Stimulated activated CD4-positive, alpha-beta T cell treated with anti-CD3 and anti-CD28 coated beads, Interleukin-2, amount 100 ng/mL, for 48 hours (primary cell): ENCODE data around the gene GDF11.

Experiments used
- DNase-seq, 2 donors: peaks; one replicate each; pipeline ENCODE4 v3.0.0-alpha.2; 2020

The GDF11 gene

DNA sequence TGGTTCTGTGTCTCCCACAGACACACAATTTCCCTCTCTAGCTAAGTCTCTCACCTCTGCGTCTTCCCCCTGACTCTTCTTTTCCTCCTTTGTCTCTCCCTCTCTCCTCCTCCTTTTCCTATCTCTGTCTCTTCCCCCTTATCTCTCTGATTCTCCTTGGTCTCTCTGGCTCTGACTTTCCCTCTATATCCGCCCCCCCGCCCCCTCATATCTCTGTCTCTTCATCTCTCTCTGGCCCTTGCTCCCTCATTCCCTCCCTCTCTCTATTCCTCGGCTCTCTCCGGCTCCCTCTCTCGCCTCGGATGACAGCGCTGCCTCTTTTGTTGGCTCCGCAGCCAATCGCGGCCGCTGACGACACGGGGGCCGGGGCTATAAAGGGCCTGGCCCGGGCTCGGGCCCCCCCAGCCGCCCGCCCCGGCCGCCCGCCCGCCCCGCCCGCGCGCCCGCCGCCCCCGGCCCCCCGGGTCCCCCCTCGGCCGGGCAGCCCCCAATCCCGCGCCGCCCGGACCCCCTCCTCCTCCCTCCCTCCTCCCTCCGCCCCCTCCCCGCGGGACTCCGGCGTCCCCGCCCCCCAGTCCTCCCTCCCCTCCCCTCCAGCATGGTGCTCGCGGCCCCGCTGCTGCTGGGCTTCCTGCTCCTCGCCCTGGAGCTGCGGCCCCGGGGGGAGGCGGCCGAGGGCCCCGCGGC is at the start of gene GDF11:
GDF11 (plus strand) TSS at position 404 of the 687 bp plus-strand sequence; CDS start at position 599, 195 bp downstream.
- DNase-seq, result peak; percentile 65 to 67

DNA sequence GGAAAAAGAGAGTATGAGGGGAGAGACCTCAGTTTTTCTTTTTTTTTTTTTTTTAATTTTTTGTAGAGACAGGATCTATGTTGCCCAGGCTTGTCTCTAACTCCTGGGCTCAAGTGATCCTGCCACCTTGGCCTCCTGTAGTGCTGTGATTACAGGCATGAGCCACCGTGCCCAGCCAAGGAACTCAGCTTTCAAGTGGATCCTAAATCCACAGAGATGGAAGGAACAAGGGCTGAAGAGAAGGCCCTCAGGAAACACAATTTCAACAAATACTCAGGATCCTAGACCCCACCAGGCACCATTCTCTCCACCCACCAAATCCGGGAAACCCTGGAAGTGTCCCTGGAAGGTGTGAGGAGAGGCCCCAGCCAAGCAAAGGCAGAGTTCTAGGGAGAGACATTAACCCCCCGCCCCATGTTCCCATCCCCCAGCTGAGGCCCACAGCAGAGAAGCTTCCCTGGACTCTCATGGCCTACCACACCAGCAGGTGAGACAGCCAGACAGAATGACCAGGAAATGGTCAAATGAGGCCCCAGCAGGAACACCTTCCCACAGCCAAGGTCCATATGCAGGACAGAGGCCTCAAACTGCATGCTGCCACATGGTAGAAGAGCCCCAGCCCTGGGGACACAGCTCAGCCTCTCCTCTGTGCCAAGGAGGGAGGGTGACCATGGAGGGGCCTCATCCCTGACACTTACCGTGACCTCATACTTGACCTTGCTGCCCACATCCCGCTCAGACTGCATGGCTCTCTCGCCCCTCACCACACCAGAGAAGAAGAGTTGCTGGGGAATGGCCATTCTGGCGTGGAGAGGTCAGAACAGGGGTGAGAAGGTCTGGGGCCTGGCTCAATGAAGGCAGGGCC is 49.4 kb upstream of the GDF11 start:
- DNase-seq, result no peak

DNA sequence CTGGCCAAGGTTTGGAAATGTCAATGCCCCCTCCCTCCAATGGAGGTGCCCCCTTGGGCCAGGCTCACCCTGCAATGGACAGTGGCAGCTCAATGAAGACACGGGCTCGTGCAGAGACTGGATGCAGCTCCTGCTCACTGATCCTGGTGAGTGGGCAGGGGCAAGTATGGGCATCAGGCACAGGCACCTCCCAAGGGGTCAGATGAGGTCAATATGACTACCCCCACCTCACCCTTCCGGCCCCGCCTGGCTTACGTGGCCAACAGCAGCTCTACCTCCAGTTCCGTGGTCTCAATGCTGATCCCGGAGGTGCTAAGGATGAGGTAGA is 48.8 kb upstream of the GDF11 start:
- DNase-seq, result no peak

DNA sequence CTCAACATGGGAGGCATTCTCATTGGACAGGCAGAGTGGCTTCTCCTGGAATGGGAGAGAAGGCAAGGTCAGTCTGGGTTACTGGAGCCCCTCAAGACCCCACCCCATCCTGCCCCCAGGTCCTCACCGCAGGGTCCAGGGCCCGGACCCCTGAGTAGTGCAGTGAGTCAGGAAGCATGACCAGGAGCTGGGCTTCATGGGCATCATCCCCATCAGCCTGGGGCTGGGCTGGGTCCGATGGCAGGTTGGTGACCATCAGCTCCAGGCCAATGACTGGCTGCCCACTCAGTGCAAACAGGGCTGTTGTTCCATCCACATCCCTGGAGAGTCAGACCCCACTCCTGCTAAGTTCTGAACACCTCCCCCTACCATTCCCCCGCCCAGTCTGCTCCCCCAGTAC is 48.3 kb upstream of the GDF11 start:
- DNase-seq, result no peak

DNA sequence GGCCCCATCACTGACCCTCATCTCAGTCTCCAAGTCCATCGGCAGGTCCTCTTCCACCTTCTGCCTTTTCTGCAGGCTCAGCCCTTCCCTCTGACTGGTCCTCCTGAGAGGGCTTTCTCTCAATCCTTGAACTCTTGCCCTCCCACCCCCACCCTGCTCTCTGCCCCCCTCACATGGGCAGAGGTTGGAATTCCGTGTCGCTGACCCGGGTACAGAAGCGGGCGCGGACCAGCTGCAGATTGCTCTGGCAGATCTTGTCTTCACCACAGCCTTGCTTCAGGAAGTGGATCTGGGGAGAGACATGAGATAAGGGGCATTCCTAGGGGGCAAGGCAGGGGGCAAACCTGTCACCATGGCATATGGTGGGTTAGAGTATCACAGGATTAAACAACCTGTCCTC is 47.6 kb upstream of the GDF11 start:
- no peak for DNase-seq

DNA sequence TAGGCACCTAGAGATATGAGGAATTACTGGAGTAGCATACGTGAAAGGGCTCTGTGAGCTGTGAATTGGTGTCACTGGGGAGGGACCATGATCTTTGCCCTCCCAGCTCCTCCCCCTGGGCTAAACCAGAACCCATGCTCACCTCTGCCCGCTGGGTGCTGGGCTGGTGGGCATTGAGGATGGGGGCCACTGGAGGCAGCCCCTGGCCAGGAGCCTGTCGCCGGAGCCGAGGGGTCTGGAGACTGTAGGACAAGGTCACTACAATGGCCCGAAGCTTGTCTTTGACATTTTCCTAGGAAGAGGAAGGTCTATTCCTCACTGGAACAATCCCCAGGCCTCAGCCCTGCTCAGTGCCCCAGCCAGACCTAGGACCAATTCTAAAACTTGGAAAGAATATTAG is 46.8 kb upstream of the GDF11 start:
- DNase-seq, result no peak

DNA sequence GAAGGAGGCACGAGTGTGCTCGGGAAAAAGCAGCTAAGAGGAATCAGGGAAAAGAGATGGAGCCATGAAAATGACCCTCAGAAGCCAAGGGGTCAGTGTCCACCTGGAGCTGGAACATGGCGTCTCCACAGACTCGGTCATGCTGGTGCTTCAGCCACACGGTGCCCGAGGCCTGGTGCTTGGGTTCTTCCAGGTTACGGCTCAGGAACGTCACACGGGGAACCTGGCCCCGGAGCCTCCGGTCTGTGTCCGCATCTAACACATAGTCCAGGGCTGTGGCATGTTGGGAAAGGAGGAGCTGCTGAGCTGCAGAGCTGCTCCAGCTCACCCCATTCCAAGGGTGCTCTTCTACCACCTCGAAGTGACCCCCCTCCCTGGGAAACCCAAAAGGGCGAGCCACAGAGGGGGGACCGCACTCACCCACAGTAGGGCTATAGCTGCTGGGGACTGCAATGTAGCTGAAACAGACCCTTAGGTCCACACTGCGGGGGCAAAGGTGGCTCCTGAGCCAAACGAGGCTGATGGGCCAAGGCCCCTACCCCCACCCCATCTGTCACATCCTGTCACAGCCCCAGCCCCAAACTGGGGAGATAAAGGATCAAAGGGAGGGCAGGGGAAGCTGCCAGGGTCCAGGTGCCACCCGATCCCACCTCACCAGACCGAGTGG is 46.0 kb upstream of the GDF11 start:
- DNase-seq, result no peak

DNA sequence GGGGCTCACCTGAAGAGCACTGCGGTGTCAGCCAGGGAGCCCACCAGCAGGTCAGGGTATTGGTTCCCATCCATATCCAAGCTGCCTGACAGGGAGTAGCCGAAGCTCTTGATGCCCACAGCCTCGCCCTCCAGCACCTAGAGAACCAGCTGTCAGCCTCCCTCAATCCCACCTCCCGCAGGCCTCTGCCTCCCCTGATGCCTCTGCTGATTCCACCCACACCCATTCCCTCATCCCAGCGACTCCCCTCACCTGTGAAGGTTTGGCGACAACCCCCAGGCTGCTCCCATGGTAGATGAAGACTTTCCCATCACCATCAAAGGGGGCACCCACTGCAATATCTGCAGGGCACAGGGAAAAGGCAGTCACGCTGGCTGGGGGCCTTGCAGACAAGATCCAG is 45.2 kb upstream of the GDF11 start:
- DNase-seq, result no peak

DNA sequence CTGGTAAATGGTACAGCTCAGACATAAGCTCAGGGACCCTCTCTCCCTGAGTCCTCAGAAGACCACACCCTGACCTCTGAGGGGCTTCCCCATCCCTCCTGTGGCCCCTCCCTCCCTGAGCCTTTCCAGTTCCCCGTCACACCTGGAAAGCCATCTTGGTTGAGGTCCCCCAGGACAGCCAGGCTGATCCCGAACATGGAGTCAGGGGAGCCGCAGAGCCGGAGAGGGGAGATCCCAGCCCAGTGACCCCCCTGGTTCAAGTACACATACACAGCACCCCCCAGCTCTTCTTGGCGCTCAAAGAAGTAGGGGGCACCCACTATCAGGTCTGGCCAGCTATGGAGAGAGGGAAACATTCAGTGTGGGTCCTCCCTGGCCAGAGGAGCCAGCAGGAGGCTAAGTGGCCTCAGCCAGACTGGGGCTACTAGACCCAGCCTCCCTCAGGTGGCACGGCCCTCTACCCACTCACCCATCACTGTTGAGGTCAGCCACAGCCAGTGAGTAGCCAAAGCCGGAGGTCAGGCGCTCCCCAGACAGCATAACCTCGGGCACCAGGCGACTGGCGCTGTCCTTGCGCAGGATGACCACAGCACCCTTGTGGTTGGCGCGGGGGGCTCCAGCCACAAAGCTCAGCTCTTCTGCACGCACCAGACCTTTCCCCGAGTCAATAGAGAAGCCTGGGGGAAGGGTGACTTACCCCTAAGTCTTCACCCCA is 44.5 kb upstream of the GDF11 start:
- no peak for DNase-seq

DNA sequence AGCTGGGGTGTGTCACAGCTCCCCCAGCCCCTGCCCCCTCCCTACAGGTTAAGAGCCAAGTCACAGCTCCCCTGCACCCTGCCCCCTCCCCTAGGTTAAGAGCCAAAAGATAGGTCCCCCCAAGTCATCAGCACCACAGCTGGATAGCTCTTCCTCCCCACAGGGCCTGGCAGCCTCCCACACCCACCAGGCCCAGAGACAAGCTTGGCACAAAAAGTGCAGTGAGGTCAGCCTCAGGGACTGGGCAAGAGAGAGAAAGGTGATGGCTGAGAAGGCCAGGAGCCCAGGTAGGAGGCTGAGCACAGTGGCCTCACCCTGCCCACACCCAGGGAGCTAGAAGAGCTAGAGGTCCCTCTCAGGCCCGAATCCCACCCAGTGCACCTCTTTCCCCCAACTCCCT is 44.0 kb upstream of the GDF11 start:
- no peak for DNase-seq

DNA sequence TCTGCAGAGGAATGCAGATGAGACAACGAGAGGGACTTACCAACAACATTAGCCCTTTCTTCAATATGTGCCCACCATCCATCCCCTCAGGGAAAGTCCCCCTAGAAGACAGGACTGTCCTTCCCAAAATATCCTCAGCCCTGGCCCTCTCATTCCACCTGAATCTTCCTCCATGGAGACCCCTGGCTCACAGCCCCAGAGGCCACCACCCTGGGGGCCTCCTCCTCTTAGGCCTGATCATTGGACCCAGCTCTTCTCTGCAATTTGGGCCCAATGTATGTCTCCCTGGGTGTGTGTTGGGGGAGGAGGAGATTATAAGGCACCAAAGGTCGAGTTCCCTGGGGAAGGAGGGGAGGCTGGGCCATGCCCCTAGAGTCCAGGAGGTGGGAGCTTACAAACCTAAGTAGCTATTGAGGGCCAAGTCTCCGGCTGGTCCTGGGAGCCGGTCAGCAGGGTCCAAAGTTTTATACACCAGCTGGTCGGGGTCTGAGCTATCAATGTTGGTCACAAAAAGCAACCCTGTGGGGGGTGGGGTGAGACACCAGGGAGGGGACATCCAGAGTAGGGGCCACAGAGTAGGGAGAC is 43.4 kb upstream of the GDF11 start:
- DNase-seq, result no peak

DNA sequence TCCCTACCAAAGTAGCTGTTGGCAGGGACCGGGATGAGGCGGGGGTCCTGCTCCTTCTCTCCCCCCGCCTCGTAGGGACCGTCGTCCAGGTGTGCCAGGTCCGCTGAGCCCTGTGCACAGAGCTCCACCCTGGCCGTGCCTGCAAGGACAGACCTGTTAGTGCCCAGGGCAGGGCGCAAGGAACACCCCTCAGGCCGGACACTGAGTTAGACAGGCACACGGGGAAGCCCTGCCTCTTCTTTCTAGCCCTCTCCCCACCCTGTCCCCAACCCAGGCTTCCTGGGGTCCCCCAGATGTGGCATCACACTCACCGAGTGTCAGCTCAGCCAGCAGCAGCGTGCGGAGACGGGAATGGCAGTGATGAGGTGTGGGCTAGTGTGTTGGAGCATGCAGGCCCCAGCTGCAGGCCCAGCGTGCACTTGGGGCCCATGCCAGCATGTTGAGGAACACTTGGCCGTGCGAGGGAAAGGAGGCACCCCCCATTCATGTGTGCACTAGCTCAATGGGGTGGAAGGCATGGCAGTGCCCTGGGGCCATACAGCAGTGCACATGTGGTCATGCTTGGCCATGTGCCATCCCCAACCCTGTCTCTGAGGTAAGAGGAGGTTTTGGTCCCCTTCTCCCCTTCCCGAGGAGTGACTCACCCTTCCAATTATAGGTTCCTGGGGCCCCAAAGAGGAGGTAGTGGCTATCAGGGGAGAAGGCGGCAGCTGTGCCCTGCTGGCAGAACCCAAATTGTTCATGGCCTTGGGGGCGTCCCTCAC is 42.5 kb upstream of the GDF11 start:
- no peak for DNase-seq

DNA sequence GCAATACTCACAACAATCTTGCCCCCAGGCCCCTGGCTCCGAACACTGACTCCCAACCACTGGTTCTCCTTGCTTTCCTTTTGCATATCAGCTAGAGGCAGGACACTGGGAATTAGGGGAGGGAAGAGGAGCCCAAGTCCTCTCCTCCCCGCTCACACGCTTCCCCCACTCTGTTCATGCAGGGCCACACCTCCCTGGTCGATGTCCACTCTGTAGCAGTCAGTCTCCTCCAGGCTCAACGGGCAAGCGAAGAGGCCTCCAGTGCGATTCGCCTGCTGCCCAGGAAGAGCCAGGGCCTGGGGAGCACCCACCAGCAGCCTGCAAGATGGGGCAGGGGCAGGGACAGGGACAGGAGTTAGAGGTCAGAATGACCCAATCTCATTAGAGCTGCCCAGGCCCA is 40.1 kb upstream of the GDF11 start:
- DNase-seq, result no peak

DNA sequence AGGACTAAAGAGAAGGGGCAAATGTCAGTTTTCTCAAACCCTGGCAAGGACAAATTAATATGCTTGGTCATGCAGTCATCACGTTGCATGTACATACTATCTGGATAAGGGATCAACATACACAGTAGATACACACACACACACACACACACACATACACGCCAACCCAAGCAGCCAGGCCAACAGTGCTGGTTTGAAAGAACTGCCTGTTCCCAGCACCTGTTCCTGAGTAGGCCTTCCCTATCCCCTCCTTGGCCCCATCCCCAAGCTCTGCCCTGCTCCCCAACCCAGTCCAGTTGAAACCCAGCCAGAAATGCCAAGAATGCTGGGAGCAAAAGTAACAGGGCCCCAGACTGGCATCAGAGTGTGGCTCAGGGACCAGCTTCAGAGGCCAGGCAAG is 39.6 kb upstream of the GDF11 start:
- DNase-seq, result no peak

DNA sequence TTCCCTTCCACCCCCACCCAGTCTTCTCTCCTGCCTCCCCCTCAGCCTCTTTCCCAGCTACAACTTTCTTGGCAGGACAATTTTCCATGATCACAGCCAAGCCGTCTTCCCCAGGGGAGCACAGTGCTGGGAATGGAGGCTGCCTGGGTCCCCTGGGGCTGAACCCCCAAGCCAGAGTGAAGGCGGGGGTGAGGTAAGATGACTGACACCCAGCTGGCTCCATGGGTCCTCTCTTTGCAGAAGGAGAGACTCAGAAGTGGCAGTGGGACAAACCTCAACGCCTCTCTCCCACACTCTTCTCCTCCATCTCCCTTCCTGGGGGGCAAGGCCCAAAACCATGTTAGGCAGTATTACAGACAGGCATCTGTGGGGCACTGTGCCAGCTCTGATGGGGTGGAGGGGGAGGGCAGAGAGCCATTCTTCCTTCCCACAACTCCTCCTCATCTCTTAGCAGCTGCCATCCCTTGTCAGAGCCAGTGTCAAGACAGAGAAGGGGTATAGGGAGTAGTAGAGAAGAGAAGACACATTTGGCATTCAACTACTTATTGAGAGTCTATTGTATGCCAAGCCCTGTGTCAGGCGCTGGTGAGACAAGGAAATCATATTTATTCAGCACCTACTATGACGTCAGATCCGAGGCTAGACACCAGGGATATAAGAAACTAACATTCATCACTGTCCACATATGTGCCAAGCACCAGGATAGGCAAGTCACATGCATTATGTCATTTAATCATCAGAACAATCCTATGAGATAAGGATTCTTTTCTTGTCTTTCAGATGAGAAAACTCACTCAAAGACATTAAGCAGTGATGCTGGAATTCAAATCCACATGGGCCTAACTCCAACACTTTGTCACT is 38.8 kb upstream of the GDF11 start:
- no peak for DNase-seq

DNA sequence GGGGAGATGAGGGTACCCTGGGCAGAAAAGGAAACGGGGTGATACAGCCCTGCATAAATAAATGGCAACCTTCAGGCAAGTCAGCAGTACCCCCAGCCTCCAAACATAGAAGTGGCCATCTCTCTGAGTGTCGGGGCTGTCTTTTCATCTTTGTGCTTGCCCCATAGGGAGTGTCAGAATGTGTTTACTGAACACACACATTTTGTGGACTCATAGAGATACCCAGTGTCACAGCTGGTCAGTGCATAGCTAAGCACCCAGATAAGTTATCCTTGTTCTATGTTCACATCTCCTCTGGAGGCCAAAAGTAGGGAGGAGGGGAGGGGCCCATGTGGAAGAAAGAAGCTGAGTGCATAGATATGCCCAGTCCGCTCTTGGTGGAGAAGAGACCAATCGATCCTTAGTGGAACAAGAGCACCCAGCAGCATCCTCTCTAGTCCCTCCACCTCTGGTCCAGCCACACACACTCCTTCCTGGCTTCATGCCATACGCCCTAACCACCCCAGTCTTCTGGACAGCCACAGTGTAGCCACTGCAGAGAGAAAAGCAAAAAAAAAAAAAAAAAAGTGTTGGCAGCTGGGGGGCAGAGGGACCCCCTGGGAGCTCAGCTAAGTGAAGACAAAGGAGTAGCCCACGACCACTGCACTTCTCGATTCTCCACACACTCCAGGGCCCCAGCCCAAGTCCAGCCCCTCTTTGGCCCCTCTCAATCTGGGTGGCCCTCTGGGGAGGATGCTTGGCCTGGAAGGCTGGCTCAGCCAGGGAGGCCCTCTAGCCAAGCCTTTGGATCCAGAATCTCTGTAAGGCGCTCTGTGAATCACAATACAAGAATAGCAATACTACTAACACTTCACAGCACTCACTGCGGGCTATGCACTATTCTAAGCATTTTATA is 37.9 kb upstream of the GDF11 start:
- DNase-seq, result no peak

DNA sequence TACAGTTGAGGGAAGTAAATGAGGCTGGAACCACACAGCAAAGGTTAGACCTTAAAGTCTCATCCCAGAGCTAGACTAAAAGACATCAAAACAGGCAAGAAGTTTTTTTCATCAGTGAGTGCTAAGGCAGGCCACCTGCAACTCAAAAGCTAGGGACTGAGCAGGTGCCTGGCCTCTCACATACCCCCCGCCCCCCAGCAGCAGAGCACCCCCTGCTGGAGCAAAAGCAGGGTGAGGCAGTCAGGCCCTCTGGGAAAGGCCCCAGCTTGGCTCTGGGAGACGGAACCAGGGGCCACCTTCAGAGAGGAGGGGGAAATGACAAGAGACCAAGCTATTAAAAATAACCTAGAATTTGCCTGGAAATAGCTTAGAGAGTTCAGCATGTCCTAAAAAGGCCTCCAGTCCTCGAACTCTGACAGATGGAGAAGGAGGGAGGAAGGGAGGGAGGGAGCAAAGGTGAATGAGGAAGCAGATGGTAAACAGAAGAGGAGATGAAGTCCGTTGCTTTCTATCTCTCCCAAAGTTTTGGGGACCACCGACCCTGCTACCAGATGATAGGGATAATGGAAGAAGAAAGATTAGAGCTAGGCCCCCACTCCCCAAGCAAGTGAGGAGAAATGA is 37.0 kb upstream of the GDF11 start:
- no peak for DNase-seq

DNA sequence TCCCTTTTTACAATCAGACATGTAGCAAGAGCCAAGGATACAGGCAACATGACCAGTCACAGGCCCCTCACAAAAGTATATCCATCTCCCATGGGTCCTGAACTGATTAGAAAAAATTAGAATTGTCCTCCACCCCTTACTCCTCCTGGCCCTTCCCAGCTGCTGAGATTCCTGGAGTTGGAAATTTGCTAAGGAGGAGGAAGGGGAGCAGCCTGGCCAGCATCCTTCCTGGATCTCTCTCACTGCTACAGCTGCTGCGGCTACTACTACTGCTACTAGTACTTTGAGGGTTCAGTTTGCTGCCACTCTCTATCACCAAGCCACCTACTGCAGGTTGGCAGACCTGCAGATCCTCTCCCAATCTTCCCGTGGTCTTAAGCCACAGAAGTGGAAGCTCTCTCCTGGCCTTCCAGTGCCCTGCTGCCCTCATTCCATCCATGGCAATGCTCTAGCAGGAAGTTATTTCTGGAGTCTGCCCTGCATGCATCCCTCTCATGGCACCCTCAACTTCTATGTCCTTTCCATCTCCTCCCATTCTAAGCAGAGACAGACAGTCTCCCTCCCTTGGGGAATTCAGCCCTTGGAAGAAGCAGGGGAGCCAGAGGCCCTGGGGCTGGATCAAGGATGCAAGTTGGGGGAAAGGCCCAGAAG is 36.2 kb upstream of the GDF11 start:
- no peak for DNase-seq

DNA sequence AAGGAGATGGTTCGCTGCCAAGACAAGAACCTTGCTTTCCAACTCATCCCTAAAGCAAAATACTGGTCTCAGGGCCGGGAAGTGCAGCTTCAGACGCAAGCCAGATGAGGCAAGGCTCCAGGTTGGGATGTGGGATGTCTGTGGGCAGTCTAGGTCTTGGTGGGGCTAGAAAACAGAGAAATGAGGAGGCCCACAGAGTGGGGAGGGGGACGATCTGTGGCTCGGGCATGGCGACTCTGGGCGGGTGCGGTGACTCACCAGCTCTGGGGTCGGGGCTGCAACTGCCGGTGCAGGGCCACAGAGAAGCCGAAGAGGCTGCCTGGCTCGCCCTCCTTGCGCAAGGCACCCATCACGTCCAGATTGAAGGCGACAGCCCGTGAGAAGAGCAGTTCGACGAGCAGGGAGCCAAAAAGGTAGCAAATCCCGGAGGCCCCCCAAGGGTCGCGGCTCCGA is 35.7 kb upstream of the GDF11 start:
- no peak for DNase-seq
